GM19463 (cell line): Measurements from ENCODE around the gene RPTOR.

Source experiments
- ATAC-seq: cut with Tn5 transposase; IDR thresholded peaks from one replicate; pipeline ENCODE4 v1.9.1; 2021; ENCODE audit warnings: mild to moderate bottlenecking, moderate library complexity; ENCODE audit not compliant: unreplicated experiment

RPTOR gene

GRCh38 chr17:80777274-80777673, 232.6 kb downstream of the RPTOR start:
- ATAC-seq, result no peak

- no peak for ATAC-seq
Measured at GRCh38 chr17:80778716-80779115, 234.1 kb downstream of the RPTOR start.

DNA sequence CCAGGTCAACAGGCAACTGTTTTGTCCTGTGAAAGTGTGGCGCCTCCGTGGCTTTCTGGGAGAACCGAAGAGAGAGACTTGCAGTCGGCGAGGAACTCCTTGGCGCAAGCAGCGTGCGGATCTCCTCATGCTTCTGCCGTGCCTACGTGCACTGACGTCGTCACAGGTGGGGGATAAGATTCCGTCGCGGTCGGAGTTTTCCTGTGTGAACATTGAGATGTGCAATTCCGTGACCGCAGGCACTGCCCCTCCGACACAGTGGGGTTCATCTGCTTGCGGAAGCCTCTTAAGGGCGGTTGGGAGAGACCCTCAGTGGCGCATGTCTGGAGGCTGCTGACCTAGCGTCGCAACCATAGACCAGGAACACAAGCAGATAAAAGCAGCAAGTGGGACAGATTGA, 234.7 kb downstream of the RPTOR start:
- no peak for ATAC-seq

- no peak for ATAC-seq
Measured at GRCh38 chr17:80779961-80780380, 235.3 kb downstream of the RPTOR start.

DNA sequence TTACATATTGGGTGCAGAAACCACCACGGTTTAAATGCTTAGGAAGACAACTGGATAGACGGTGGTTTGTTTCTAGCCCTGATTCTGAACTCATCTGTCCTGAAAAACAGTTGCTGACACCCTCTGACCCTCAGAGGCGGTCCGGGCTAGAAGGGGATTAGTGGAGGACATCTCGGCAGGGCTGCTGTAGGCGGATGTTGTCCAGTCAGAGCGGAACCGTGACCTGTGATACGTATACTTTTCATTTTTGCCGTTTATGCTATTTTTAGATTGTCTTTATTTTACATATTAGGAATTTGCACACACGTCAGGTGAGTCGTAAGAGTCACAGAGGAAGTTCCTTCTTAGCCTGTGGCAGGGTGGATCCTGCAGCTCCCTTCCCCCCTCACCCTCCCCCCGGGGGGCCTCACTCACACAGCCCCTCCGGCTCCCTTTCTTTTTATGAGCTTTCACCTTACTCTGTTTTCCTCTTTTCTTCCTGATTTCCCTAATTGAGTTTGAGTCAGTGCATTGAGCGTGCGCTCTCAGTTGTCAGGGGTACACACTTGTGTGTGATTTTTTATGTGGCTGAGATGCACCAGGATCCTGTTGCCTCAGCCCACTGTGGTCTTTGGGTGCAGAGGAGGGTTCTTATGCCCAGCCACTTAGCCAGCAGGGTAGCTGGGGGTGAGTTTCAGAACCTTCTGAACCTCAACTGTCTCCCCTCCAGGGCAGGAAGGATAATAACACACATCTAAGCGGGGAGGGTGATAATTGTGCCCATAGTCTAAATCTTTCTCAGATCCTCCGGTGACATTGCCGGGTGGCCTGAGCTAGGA, 236.0 kb downstream of the RPTOR start:
- ATAC-seq, result peak; percentile 87

DNA sequence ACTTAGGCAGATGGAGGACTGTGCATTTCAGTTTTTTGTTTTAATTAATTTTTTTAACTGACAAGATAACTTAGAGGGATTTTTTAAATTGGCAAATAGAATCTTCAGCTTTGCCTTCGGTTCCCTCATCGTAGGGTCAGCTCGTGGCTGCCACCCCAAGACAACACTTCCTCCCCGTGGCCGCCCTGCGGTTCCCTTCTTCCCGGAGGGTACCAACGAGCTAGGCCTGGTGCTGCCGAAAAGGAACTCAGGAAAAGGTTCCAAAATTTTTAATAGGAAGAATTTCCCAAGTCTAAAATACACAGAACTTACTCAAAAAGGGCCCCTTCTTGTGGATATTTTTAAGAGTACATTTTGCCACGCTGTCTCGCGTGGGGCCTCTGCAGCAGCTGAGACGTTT, 236.6 kb downstream of the RPTOR start:
- ATAC-seq, result no peak

DNA sequence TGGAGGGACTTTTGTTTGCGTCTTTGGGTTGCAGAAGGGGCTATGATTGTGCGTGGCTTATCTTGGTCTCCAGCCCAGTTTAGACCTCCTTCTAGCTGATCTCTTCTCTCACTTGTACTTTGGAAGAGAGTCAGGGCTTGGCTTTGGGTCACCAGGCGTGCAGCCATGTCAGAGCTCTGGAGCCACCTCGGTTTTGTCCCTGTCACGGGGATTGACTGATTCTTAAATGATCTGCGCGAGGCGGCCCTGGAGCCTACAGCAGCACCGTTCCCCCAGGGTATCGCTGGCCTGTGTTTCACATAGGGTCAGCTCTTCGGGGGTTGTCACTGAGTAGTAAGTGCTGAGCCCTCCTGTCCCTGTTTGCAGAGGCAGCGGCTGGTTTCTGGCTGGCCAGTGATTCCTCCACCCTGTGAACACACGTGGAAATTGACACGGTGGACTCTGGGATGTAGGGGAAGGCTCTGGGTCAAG, 237.2 kb downstream of the RPTOR start:
- ATAC-seq, result no peak

GRCh38 chr17:80782536-80783427, 238.1 kb downstream of the RPTOR start:
- ATAC-seq, result no peak

- ATAC-seq, result no peak
Measured at GRCh38 chr17:80783486-80783885, 238.8 kb downstream of the RPTOR start.

- ATAC-seq, result no peak
Measured at GRCh38 chr17:80783971-80784370, 239.3 kb downstream of the RPTOR start.

DNA sequence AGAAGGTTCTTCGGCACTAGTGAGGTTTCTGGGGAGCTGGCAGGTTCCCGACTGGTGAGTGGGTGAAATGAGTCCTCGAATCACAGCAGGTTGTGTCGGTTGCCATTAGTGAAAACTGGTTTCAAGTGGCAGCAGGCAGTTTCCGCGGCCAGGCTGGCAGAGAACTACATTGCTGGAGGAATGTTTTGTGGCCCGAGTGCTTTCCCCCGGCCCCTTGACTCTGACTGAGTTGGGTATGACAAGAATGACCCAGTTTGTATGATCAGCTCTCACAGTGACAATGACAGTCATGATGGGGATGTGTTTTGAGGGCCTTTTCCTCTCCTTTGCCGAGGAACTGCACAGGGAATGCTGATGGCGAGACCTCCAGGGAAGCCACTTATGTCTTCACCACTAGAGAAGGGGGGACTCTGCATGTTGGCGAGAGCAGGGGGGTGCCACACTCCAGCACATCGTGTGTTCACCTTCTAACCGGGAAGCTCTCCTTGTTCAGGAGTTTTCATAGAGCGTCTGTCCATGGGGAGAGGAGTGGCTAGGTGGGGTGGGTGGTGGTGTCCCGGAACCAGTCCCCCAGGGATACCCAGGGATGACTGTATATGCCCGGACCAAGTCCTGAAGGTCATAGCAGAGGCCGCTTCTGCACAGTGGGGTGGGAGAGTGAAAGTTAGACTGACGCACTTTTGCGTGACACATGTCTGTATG, 241.0 kb downstream of the RPTOR start:
- no peak for ATAC-seq

DNA sequence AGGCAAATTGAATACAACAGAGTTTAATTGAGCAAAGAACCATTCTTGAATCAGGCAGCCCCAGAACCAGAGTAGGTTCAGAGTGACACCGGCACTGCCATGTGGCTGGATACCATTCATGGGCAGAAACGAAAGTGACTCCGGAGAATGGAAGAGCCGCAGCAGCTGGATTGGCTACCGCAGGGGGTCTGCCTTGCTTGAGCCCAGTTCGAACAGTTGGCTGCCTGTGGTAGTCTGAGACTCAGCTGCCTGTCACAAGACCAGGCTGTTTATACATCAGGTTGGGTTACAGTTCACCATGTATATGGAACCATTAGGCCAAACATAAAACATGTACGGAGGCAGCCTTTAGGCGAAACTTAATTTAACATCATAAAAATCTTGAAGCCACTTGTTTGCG, 241.8 kb downstream of the RPTOR start:
- ATAC-seq, result no peak

DNA sequence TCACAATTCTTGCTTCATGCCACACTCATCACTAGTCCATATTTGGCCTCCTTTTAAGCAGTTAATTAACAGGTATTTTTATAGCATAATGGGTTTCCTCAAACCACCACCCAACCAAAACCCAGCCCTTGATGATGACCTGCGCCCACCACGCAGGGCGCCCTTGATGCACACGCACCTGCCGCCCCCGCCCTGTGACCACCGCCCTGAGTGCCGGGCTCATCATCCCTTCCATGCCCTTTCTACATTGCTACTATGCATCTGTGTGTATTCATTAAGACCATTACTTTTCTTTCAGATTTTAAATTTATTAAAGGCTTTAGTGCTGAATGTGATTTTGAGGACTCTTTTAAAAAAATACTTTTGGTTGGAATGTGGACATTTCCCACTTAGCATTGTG, 242.2 kb downstream of the RPTOR start:
- ATAC-seq, result no peak

- no peak for ATAC-seq
Measured at GRCh38 chr17:80787881-80788280, 243.2 kb downstream of the RPTOR start.

DNA sequence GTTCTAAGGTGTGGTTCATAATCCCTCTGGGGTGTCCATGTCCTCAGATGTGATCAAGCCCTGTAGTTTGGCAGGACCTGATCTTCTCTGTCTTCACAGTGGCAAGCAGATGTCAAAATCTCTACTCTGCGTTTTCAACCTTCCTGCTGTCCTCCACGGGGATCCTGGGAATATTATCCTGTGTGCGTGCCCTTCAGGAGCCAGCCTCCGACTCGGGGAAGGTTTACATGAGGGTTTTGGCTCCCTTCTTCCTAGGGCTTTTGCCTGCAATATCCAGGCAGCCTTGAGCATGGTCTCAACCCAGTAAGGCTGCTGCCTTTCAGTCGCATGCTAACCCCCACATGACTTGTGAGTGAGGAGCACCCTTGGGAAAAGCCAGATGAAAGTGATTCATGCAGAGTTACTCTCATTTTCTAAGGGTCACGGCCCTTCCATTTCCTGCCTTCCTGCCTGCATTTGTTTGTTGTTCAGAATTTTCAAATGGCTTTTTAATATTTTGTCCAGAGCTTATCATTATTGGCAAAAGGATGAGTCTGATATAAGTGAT, 244.8 kb downstream of the RPTOR start:
- no peak for ATAC-seq

DNA sequence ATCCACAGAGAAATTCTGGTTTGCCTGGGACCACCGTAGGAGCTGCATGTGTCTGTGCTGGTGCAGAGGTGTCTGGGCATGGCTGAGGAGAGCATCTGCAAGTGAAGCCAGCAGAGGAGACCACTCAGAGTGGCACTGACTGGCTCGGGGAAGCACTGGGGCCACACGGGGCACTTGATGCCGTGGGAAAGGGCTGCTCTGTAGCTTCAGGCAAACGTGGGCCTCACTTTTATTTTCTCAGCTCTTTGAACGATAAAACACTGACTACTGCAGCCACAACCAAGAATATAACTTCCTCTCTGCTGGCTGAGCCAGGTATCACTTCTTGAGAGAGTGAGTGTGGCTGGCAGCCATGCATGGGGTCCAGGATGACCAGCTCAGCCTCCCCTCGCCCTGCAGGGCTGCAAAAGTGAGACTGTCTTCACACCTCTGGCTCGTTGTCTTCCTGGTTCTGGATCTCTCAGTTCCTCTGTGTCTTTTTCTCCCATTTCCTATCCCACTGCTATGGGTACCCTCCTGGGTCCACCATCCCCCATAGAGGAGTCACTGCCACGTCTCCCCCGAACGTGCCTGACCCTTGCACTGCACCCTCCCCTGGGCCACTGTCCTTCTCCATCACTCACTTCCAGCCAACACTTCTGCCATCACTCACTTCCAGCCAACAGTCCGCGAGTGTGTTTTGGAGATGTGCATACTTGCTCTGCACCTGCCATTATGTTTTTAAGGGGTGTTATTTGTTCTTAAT, 245.6 kb downstream of the RPTOR start:
- no peak for ATAC-seq

DNA sequence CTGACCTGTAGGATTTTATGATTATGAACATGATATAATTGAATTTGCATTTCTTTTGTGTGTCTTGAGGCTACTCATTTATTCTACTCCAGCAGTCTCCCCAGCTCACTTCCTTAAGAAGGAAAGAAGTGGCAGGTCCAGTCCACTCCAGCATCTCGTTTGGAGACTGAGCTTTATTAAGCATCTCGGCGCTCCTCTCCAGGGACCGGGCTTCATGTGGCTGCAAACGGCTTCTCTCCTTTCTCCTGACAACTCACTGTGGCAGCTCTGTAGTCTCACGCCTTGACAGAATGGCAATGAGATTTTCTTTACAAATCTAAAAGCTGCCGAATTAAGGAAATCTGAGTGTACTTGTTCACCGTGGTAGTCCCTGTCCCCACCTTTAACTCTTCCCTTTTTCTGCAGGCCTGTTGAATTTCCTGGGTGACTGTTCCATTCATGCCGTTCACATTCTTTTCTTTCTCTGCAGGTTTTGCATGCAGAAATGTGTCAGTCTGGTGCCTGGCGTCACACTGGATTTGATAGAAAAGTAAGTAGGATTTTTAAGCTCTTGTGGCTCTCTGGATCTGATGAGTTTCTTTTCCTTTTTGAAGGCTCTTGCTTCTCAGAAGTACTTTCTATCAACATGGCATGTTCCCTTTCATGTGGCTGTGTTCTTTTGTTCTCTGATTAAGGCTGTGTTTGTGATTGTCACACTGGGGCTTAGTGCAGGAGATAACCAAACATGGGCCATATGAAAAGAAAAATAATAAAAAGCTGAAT, 246.5 kb downstream of the RPTOR start:
- no peak for ATAC-seq

DNA sequence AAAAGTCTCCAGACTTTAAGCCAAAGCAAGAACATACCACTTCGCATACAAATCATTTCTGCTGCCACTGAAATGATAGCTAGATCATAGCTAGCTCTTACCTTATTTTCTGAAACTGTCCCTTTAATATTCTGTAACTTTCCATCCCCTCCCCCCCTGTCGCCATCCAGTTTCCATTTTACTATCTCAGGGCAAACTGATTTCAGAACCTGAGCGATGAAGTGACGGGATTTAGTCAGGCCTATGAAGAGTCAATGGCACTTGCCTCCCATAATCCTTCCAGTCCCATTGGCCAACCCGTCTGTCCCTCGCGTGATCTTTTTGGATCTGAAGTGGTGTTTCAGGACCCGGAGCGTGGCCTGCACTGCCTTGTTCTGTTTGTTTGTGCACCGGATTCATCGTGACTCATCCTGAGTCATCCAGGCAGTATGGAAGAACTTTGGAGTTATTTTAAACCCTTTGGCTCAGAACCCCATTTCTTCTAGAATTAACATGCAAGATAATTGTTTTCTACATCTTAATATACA, 247.2 kb downstream of the RPTOR start:
- ATAC-seq, result no peak

DNA sequence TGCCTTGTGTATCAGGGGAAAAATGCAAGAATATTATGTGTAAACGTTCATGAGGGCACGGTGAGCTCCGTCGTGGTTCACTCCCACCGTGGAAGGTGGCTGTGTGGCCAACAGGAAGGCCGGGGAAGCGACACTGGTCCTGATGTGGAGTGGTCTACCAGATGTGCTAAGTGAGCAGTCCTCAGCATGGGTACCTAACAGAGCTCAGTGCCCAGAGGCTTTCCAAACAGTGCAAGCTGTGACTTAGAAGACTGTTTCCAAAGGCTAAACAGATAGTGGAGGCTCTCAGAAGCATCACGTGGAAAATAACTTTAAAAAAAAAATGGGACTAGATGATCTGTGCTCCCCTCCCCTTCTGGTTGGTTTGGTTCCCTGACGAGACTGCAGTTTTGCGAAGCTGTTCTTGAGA, 247.7 kb downstream of the RPTOR start:
- ATAC-seq, result no peak
